NCI-H2227 treated with DMSO at 0.1 percent for 48 hours (cell line): ENCODE measurements around the gene PPM1H.

Experiments
- DNase-seq: peaks from one replicate; lab custom pipeline; 2025; lab: John Stamatoyannopoulos, UW

Gene PPM1H

DNA sequence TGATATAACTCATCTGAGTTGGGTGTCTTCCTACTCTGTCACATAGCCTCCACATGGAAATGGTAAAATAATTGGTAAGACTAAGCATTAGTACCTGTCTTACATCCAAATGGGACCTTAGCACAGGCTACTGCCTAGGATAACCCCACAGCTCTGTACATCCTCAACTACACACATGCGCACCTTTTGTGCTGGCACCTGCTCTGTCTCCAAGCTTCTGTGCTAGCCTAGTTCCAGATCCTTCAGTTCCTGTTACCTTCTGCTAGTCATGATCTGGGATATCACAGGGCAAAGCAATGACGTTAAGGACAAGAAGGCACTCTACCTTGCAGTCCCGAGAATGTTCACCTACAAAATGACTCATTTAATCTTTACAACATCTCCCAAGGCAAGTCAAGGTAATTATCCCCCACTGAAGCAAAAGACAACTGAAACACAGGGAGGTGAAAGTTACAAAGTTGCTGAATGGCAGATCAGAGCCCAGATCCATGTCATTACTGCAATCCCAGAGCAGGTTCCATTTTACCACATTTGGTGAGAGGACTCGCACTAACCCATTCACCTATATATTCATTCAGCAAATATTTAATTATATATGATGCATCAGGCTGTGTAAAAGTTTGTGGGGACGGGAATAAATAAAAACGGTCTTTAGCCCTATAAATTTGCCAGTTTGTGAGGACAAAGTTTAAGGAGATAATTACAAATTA is 61.7 kb downstream of the PPM1H start:
- no peak for DNase-seq

DNA sequence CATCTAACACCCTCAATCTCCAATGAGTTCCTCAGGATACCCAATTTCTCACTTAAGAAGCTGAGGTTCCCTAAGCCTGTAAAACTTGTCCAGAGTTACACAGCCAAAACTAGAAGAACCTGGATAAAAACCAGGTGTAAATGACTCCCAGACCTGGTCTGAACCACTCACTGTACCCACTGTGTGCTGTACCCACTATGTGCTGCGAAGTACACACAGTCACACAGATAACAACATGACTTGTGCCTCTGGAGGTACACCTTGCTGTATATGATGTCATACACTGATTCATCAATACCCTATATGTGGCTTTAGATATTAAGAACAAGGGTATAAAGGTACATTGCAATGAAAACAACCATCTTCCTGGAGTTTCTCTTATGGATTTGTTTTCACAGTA is 66.1 kb downstream of the PPM1H start:
- no peak for DNase-seq

DNA sequence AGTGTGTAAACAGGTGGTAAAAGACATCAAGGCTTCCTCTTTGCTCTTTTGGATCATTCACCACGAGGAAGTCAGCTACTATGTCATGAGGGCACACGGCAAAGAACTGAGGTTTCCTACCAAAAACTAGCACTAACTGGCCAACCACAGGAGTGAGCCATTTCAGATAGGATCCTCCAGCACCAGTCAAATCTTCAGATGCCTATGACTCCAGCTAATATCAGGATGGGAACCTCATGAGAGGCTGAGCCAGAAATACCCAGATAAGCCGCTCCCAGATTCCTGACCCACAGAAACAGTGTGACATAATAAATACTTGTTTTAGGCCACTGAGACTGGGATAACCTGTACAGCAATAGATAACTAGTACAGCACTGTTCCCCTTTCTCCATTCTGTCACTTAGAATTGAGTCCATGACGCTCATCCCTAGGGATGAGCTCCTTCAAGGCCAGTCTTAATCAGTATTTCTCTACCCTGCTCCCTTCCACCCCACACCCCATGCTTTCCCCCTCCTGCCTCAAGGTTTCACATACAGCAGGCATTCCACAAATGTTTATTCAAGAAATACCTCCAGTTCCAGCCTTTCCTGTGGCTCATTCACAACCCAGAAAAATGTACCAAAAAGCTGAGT is 68.4 kb downstream of the PPM1H start:
- DNase-seq: no peak

DNA sequence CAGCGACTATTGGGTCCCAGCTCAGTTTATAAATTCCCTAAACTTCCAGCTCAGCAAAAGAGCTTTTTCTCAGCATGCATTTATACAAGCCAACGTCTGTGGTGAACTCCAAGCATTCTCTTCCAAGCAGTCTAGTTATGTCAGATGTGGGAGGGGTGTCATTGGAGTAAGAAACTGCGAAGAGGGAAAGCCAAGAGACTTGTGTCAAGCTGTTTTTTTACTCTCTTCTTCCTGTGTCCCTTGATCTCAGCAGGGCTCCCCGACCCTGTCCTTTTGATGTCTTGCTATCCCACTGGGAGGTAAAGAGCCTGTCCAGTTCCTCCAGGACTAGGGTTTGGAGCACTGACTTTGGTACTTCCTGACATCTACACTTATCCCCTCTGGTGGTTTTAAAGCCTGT is 69.0 kb downstream of the PPM1H start:
- DNase-seq: no peak

DNA sequence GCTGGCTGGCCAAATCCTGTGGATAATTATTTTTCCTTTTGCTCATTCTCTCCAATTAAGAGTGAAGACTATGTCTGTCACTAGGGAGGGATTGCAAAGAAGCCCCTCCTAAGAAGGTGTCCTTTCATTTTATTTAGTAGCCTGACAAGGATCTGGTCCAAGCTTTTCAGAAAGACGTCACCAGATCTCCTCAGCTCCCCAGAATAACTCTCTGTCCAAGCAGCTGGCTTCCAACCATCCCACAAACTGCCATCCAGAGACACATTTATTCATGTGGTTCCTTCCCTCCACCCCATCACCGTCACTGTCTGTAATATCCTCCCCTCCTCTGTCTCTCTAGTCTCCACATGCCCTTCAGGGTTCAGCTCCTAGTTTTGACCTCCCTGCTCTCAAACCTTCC is 69.9 kb downstream of the PPM1H start:
- DNase-seq: no peak

DNA sequence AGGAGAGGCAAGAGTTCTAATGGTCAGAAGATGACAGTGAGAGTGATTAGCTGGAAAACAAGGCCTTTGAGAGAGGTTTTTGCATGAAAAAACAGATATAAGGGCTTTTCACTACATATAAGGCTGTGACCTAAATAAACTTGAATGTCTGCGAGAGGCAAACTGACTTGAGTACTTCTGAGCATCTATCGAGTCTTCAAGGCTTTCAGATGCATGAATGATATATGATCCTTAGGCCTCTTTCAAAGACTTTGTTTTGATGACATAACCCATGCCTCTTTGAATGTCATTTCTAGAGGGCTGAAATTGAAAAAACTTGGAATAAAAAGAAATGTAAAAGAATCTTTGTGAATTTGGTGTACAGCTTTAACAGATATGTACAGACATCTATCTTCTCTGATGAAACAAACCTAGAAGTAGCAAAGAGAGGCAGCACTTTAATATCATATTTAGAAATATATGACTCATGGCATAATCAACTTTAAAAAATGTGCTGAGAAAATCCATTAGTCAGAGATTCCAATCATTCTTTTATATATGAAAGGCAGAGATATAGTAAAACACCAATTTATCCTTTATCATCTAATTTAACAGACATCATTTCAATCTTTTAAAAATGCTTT is 72.6 kb downstream of the PPM1H start:
- DNase-seq: no peak

DNA sequence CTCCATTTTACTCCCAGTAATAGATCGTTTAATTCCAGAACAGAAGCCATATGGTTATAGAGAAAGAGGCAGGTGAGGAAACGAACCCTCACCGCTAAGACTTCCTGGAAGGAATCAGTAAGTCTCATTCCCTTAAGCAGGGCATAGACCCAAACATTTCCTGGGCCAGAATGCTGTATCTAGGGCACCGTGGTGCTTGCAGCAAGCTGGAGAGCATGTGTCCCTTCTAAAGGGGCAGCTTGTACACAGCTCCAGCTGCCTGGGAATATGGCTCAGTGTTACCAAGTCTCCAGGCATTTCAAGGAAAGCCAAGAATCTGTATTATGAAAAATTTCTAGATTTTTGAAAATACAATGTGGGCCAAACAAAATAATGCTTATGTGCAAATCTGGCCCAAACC is 73.4 kb downstream of the PPM1H start:
- no peak for DNase-seq

DNA sequence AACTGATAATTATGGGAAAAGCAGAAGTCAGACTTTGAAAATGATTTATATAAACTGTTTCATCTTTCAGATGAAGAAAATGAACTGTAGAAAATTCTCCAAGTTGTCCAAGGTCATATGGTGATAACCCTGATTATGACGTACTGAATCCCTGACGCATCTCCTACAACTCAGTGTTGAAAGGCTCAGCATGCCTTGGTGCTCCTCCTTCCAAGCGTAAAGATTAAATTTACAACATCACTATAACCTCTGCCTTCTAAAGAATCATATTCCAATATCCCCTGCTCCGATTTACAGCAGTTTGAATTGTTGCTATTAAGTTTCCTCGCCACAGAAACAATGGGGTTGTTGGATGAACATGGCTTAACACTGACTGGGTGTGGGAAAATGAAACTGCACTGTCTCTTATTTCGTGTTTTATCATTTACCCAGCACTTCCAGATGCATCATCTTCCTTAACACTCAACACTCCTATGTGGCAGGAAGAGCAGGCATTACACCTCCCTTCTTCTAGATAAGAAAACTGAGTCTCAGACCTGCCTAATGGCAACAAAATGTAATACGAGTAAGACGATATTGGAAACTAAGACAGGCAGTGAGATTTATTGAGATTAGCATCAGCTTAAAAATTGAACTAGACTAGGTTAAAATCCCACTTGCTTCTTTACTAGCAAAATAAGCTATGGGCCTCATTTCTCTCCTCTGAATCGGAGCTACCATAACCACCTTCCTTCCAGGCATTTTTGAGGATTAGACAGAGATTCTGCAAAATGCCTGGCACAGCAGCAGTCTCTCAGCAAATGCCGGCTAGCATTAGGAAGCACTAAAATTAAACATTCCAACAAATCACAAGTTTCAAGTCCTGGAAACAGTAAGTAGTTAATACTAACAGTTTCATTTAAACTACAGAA is 74.2 kb downstream of the PPM1H start:
- DNase-seq: no peak

DNA sequence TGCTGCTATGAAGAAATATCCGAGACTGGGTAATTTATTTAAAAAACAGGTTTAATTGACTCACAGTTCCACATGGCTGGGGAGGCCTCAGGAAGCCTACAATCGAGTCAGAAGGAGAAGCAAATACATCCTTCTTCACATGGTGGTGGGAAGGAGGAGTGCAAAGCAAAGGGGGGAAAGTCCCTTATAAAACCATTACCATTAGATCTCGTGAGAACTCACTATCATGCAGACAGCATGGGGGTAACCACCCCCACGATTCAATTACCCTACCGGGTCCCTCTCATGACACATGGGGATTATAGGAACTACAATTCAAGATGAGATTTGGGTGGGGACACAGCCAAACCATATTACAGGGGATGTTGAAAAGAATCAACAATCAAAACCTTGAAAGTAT is 74.9 kb downstream of the PPM1H start:
- DNase-seq: no peak

DNA sequence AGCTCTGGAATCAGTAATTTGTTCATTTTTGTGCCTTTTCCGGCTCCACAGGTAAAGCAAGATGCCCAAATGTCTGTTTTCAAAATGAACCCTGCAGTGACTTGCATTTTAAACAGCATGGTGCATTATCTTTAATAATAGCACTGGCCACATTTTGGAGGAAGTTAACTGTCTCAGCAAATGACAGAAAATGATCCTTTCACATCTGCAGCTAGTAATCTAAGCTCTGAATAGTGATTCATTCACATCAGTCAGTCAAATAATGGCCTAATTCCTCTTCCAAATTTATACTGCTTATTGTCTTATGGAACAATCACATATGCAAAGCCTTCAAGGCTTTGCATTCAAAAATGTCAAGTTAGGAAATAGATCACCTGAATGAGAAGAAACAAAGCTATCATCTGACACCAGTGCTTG is 75.6 kb downstream of the PPM1H start:
- DNase-seq: peak; percentile 17

DNA sequence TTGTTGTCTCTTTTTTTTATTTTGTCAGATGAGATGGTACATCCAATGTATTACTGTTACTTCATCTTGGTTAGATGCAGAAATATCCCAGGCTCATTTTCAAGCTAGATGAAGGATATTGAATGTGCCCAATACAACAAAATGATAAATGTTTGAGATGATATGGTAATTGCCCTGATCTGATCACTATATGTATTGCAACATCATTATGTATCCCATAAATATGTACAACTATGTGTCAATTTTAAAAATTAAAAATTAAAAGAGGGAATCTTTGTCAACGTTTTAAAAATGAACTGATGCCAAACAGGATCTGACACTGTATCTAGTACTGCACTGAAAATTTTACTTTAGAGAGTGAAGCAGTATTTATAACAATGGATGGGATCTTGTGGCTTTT is 78.5 kb downstream of the PPM1H start:
- no peak for DNase-seq

DNA sequence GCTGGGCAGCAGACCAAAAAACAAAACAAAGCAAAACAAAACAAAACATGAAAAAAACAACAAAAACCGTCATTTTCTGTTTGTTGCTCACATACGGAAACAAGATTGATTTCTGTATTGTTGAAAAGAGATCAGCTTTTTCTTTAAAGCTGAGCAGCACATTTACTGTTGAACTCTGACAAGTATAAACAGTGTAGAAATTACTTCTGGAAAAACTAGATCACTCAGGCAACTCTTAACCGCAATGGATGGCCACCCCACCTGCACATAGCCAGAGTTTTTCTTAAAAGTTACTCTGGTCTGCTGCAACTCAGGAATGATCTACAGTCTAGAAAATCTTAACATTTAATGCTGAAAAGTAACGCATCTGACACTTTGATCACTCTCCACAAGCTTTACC is 80.9 kb downstream of the PPM1H start:
- no peak for DNase-seq

DNA sequence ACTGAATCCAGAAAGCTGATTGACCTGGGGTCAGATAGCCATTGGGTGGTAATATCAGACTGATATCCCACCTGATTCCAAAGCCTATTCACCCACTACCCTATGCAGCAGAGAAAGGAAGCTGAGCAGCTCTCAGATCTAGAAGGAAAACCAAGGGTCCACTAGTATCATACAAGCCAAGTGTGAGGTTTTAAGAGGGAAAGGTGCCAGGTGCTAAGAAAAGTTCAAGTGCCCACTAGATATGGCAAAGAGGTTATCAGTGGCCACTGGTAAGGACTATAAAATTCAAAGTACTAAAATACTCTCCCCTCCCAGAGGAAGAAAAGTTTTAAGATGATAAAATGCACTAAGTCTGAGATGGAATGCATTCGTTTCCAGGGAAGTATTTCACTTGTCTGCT is 85.6 kb downstream of the PPM1H start:
- no peak for DNase-seq

DNA sequence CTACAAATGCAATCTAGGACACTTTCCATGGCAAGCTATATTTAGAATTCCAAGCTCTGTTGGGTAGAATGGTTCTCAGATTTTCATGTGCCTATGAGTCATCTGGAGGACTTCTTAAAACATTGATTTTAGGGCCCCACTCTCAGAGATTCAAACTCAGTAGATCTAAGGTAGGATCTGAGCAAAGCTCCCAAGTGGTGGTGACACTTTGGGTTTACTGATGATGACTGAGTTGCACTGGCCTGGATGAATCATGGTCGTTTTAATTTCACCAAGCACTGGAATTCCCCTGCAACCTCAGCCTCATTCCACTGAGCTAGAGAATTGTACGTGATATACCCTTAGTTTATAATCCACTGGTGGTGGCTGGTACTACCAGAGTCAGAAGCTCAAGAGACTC is 86.5 kb downstream of the PPM1H start:
- DNase-seq: no peak

DNA sequence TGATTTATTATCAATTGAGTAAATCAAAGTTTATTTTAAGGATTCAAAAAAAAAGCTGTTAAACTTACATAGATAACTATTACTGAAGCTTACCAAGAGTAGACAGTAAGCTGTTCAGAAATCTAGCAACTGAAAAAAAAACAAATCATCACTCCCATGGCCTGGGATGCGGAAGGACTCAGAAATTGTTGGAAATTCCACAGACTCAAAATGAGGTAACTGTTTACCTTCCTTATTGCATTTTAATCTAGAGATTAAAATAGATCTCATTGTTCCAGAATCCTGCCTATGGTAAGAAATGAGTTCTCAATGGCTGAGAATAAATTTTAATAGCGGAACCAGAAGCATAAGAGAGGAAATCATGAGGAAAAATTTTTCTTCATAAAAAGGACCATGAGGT is 87.2 kb downstream of the PPM1H start:
- DNase-seq: no peak

DNA sequence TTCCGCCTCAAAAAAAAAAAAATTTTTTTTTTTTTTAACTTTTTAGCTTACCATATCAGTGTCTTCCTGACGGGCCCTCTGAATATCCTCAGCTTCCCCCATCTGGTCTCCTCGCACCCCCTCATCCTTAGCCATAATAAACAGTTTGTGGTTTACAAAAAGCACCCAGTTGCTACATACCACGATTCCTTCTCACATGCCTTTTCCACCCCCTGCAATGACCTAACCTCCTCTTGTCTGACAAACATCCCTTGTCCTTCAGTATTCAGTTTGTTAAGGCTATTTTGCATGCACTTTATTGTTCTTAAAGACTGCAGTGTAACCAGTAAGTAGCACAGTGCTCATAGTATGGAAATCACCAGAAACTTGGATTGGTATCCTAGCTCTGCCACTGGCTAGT is 88.5 kb downstream of the PPM1H start:
- no peak for DNase-seq

DNA sequence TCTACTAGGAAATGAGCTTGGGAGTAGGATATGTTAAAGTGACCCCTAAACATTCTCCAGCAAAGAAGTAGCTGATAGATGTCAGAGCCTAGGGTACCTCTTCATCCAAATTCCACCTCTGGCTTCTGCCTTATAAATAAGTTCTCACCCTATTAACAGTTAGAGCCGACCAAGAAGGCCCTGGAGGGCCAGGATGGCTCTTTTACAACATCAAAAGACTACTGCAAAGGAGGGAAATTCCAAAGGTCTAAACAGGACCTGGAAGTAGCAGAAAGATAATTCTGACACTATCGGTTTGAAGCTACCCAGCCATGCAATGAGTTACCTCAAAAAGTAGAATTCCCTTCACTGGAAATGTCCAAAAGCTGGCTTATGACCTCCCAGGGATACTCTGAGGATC is 90.0 kb downstream of the PPM1H start:
- no peak for DNase-seq

DNA sequence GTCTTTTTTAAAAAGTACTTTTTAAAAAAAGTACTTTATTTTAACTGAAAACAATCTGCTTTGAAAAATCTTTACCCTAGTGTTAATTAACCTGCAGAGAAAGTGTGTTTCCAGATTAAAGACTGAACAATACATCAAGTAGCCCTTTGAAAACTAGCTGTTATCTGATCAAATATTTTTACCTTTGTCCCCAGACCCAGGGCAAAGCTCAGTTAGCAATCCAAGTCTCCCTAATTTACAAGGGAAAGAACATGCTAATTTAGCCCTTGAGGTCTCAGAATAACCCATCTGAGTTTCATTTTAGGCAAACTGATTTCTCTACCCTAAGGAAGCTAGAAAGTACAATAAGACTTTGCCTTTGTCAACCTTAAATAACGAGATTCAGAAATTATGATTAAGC is 91.2 kb downstream of the PPM1H start:
- DNase-seq: no peak

DNA sequence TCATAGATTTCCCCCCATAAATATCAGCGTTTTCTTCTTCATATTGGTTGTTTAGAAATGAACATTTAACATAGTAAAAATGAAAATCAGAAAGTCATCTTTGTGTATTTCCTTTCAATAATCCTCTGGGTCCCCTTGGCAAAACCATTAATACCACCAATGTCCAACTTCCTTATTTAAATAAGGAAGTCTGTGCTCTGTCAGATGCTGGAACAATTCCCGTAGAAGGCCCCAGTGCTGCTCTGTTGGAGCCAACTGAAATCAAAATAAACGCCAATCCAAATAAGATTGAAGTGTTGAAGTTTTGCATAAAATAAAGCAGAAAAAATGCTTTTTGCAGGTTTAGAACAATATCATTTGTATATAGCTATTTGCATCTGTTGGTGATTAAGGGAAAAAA is 93.1 kb downstream of the PPM1H start:
- no peak for DNase-seq

DNA sequence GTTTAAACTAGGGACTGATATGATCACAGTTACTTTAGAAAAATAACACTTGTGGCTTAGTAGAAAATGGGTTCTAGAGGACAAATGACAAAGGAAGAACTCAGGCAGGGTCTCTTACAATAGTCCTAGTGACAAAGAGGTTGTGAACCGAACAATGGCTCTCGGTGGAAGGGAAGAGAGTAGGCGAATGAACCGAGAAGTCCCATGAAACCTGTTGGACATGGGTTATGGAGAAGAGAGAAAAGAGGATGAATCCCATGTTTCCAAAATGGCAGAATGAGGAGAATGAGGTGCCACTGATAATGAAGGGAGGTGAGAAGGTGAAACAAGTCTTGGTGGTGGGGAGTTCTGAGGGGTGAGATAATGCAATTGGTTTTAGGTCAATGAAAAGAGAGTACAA is 94.1 kb downstream of the PPM1H start:
- DNase-seq: no peak

DNA sequence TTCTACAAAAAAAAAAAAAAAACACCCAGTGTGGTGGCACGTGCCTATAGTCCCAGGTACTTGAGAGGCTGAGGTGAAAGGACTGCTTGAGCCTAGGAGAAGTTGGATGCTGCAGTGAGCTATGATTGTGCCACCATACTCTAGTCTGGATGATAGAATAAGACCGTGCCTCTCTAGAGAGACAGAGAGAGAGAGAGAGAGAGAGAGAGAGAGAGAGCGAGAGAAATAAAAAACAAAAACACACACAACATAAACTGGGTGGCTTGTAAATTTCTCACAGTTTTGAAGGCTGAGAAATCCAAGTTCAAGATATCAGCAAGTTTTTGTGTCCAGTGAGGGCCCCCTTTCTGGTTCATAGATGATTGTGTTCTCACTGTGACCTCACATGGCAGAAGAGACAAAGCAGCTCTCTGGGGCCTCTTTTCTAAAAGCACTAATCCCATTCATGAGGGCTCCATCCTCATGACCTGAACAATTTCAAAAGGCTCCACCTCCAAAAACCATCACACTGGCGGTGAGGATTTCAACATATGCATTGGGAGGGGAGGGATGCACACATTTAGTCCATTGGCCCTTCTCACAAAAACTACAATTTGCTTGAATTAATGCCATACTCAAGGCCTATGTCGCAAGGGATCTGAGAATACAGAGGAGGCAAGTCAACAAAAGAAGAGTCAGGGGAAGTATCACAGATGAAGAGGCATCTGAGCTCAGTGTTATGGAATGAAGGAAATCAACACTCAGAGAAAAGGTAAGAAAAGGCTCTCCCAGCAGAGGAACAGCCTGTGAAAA is 94.9 kb downstream of the PPM1H start:
- peak; percentile 14 for DNase-seq
